Stimulated activated CD8-positive, alpha-beta memory T cell treated with anti-CD3 and anti-CD28 coated beads, Interleukin-7, amount 100 ng/mL, for 24 hours (primary cell): ENCODE results near the gene COL6A1.
"Not testable (repeated sequence)": the region's sequence is repeated elsewhere in the genome, so short reads cannot be mapped to it uniquely, and the experiment has no call there.

Experiments
- DNase-seq: peaks from one replicate; pipeline ENCODE4 v3.0.0-alpha.2; 2020; ENCODE audit warnings: low read depth

Gene COL6A1

GRCh38 chr21:45945066-45945867, 36.3 kb upstream of the COL6A1 start:
- no peak for DNase-seq

- no peak for DNase-seq
Observed at GRCh38 chr21:45945868-45946210, 35.7 kb upstream of the COL6A1 start.

GRCh38 chr21:45947296-45947695, 34.3 kb upstream of the COL6A1 start:
- DNase-seq: no peak

GRCh38 chr21:45947716-45948255, 33.8 kb upstream of the COL6A1 start:
- DNase-seq: no peak

- DNase-seq: no peak
Observed at GRCh38 chr21:45948576-45949141, 32.9 kb upstream of the COL6A1 start.

GRCh38 chr21:45949928-45950739, 31.4 kb upstream of the COL6A1 start:
- DNase-seq: no peak

- no peak for DNase-seq
Observed at GRCh38 chr21:45950740-45951515, 30.6 kb upstream of the COL6A1 start.

GRCh38 chr21:45951676-45952075, 29.9 kb upstream of the COL6A1 start:
- no peak for DNase-seq

GRCh38 chr21:45952527-45952926, 29.0 kb upstream of the COL6A1 start:
- DNase-seq: not testable (repeated sequence)

GRCh38 chr21:45952974-45953373, 28.6 kb upstream of the COL6A1 start:
- no peak for DNase-seq

- DNase-seq: no peak
Observed at GRCh38 chr21:45954261-45954660, 27.3 kb upstream of the COL6A1 start.

- DNase-seq: no peak
Observed at GRCh38 chr21:45954921-45955320, 26.6 kb upstream of the COL6A1 start.

- DNase-seq: no peak
Observed at GRCh38 chr21:45957551-45957950, 24.0 kb upstream of the COL6A1 start.

- DNase-seq: no peak
Observed at GRCh38 chr21:45957981-45958600, 23.5 kb upstream of the COL6A1 start.

- DNase-seq: no peak
Observed at GRCh38 chr21:45959182-45959581, 22.4 kb upstream of the COL6A1 start.

- DNase-seq: no peak
Observed at GRCh38 chr21:45959779-45960390, 21.7 kb upstream of the COL6A1 start.

- DNase-seq: not testable (repeated sequence)
Observed at GRCh38 chr21:45961408-45961807, 20.2 kb upstream of the COL6A1 start.

GRCh38 chr21:45962531-45963231, 18.9 kb upstream of the COL6A1 start:
- DNase-seq: no peak

GRCh38 chr21:45963232-45963570, 18.4 kb upstream of the COL6A1 start:
- no peak for DNase-seq

- no peak for DNase-seq
Observed at GRCh38 chr21:45964649-45965048, 16.9 kb upstream of the COL6A1 start.
